ENCODE measurements around the gene PRR15L. TPM values are rescaled to one million over a fixed set of nuclear protein-coding genes. Genes with fewer than 3 reads are reported as not detected.

Gene PRR15L
- total and polyA plus RNA-seq, 2 of the 8 experiments (the other 6 are each of a cell fraction or from before 2014, with no cell fraction given): 0.26 to 1.1 TPM

GRCh38 chr17:48004983-48005382 is 47.3 kb upstream of the PRR15L start:
- H3K79me2 ChIP-seq (ENCODE audit: control insufficient read depth in 1 of 2, insufficient read depth in 2 of 2, low read length in 2 of 2): no peaks in the 10 kb centered on the region
- no peak overlapping the region for H3K14ac ChIP-seq (ENCODE audit: insufficient read length)
- WGBS, 2 experiments (ENCODE audit: extremely low coverage in 1 of 2, insufficient coverage in 1 of 2, insufficient read length in 1 of 2, insufficient replicate concordance in 2 of 2, low coverage in 1 of 2, low lambda C conversion rate in 2 of 2, missing lambda C conversion rate in 1 of 2): 48% methylated on average over 3 of the region's 3 CpGs; no CpG with 5 or more reads in 1 of the 2 experiments
- H3K4me1 ChIP-seq (replicated peaks in 1 of 4; ENCODE audit: control insufficient read depth in 3 of 4, insufficient read depth in 4 of 4, low read length in 3 of 4): peaks cover 18 to 37% (median 26%) of the 10 kb centered on the region in 4 experiments
- H3K27ac ChIP-seq (ENCODE audit: low read depth, low read length): peak overlapping the region; percentile 2; the same call in 1 of the 2 replicates
- H4K91ac ChIP-seq (replicated peaks; ENCODE audit: insufficient read length, low read length): peak overlapping the region; percentile 58
- H3K27me3 ChIP-seq (replicated peaks in 1 of 4; ENCODE audit: control insufficient read depth in 3 of 4, extremely low read depth in 1 of 4, insufficient read depth in 3 of 4, low read length in 3 of 4): no peaks in the 10 kb centered on the region
- no peak for TF ChIP-seq CREB1 (IDR thresholded peaks at IDR 0.05)
- ChIA-PET CTCF (ENCODE audit: partially characterized antibody) (interaction anchor here (0.9 to 27.8 kb wide), 11 partner anchors 10 to 255 kb away, joined by 3 to 493 read pairs (median 6); partner anchors contain the start of genes CDK5RAP3, PNPO and PRR15L), POLR2A (ENCODE audit: partially characterized antibody) (interaction anchor here (0.8 to 4.1 kb wide), 6 partner anchors 9 to 51 kb away, joined by 3 to 19 read pairs (median 4); no protein-coding TSS in a partner anchor)
- FAIRE-seq (no peak), DNase-seq (ENCODE audit: low read depth in 1 of 2, low spot score in 2 of 2) (no peak)
- H3K9ac ChIP-seq (replicated peaks in 1 of 4; ENCODE audit: extremely low read depth in 1 of 4, low read depth in 3 of 4, low read length in 3 of 4): no peak overlapping the region
- peak overlapping the region; percentile 88 for H2AFZ ChIP-seq (ENCODE audit: low read length)
- H3K4ac ChIP-seq (replicated peaks; ENCODE audit: insufficient read length, low read depth, low read length): no peak overlapping the region
- H4K8ac ChIP-seq (ENCODE audit: extremely low read depth, insufficient read depth, low read length): no peak overlapping the region
- H3K23ac ChIP-seq (ENCODE audit: insufficient read length): no peak overlapping the region
- H4K20me1 ChIP-seq (replicated peaks in 1 of 2; ENCODE audit: control insufficient read depth in 1 of 2, insufficient read depth in 2 of 2, low read length in 2 of 2): no peaks in the 10 kb centered on the region
- peak overlapping the region in 1 of 2 experiments; percentile 76; a peak in 1 of 4 replicates for H3K4me2 ChIP-seq (ENCODE audit: insufficient read depth in 1 of 2, low read depth in 2 of 2, low read length in 2 of 2)
- peak overlapping the region; percentile 92; the same call in 1 of the 2 replicates for H2BK20ac ChIP-seq (ENCODE audit: low read length)
- no peak overlapping the region for H2AK5ac ChIP-seq (ENCODE audit: low read depth, low read length)
- no peaks in the 10 kb centered on the region for H3K36me3 ChIP-seq (ENCODE audit: control insufficient read depth in 2 of 4, insufficient read depth in 4 of 4, low read length in 3 of 4)
- no peak overlapping the region for H2BK15ac ChIP-seq (ENCODE audit: low read length)
- 0 out of 2 replicates have a peak, but pooled peaks cover 2% of the 10 kb centered on the region for H3K23me2 ChIP-seq (ENCODE audit: low read depth, low read length)
- no peak overlapping the region for H3K56ac ChIP-seq (replicated peaks; ENCODE audit: insufficient read length, low read depth, low read length)
- no peak overlapping the region for H3K4me3 ChIP-seq (ENCODE audit: extremely low read depth in 1 of 4, insufficient read depth in 2 of 4, low read depth in 3 of 4, low read length in 4 of 4)
- H3K9me3 ChIP-seq (ENCODE audit: insufficient read depth in 2 of 2, low read depth in 1 of 2, low read length in 1 of 2): no peaks in the 10 kb centered on the region
- H4K5ac ChIP-seq (ENCODE audit: insufficient read length, low read depth, low read length): peak overlapping the region; percentile 35
- H3K79me1 ChIP-seq (ENCODE audit: low read depth, low read length): no peaks in the 10 kb centered on the region
- H2BK5ac ChIP-seq (ENCODE audit: low read depth, low read length): peak overlapping the region; percentile 55; the same call in 1 of the 2 replicates
- H2BK12ac ChIP-seq (ENCODE audit: low read depth, low read length): peak overlapping the region; percentile 70
- peak overlapping the region; percentile 92; the same call in 1 of the 2 replicates for H3K18ac ChIP-seq (ENCODE audit: extremely low read depth, low read length)
- peak overlapping the region; percentile 7 for H2BK120ac ChIP-seq (replicated peaks; ENCODE audit: low read depth, low read length)

All from H1 (cell line).